ENCODE data around the gene SLC22A5.

DNA sequence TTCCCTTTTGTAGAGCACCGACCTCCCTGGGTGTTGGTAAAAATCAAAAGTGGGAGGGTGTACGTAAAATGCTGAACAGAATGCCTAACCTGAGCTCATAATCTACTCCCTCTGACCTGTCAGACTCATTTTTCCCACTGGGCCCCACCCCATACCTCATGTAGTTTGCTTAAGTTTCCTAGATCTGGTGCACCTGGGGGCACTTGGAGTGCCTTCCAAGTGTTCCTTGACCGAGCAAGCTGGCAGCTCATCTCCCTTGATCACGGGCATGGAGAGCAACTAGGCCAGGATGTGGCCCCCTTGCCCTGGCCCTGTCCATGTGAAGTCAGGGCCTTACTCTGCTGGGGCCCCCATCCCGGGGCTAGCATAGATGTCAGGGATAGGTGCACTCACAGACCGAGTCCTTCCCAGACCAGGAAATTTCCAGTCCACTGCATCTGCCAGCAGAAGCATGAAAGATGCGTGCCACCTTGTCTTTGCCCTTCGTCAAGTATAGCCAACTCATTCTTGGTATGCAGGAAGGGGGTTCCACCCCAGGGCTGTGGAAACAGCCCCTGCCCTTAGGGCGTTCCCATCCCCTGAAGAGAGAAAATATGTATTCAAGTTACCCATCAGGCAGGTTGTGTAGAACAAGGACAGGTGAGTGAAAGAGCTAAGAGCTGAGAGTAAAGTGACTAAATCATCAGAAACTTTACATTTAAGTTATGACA, 41.9 kb downstream of the SLC22A5 start:
- TF ChIP-seq, protein P1, sequence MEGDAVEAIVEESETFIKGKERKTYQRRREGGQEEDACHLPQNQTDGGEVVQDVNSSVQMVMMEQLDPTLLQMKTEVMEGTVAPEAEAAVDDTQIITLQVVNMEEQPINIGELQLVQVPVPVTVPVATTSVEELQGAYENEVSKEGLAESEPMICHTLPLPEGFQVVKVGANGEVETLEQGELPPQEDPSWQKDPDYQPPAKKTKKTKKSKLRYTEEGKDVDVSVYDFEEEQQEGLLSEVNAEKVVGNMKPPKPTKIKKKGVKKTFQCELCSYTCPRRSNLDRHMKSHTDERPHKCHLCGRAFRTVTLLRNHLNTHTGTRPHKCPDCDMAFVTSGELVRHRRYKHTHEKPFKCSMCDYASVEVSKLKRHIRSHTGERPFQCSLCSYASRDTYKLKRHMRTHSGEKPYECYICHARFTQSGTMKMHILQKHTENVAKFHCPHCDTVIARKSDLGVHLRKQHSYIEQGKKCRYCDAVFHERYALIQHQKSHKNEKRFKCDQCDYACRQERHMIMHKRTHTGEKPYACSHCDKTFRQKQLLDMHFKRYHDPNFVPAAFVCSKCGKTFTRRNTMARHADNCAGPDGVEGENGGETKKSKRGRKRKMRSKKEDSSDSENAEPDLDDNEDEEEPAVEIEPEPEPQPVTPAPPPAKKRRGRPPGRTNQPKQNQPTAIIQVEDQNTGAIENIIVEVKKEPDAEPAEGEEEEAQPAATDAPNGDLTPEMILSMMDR (IDR thresholded peaks at IDR 0.05; ENCODE audit: low read length): no peak
- no peak for TF ChIP-seq EZH2 (IDR thresholded peaks at IDR 0.05; ENCODE audit: borderline replicate concordance, low read length)

All from OCI-LY1 (cell line).